GM12875 (cell line): ENCODE measurements around the gene RFX8.
"Not testable (repeated sequence)": the region's sequence is repeated elsewhere in the genome, so short reads cannot be mapped to it uniquely, and the experiment has no call there.

ENCODE experiments used
- H3K4me3 ChIP-seq: one replicate; pipeline ENCODE4 v1.5.1; 2011; ENCODE audit warnings: low read depth, low read length, control low read depth
- CTCF ChIP-seq: IDR thresholded peaks from 2 replicates; pipeline ENCODE4 v1.5.1; 2011; ENCODE audit warnings: low read depth, mild to moderate bottlenecking, control low read depth, inconsistent platforms, low read length, moderate library complexity, borderline replicate concordance; ENCODE audit not compliant: insufficient read depth

RFX8 gene

GRCh38 chr2:101516349-101516748 is 41.4 kb upstream of the RFX8 start:
- no peak overlapping the region for H3K4me3 ChIP-seq
- no peak for TF ChIP-seq CTCF

GRCh38 chr2:101515477-101515876 is 40.6 kb upstream of the RFX8 start:
- no peak overlapping the region for H3K4me3 ChIP-seq
- no peak for TF ChIP-seq CTCF

GRCh38 chr2:101512993-101513392 is 38.1 kb upstream of the RFX8 start:
- no peak overlapping the region for H3K4me3 ChIP-seq
- no peak for TF ChIP-seq CTCF

DNA sequence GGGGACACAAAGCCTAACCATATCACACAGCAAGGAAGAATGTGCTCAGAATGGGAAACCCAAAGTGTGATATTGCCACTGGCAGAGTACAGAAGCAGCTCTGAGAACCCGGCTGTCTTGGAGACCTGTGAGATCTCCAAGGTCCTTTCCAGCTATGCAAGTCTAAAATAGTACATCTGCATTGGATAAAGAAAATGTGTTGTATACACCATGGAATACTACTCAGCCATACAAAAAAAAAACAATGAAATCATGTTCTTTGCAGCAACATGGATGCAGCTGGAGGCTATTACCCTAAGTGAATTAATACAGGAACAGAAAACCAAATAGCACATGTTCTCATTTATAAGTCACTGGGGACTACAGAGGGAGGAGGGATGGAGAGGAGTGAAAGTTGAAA is 36.5 kb upstream of the RFX8 start:
- no peak for TF ChIP-seq CTCF

DNA sequence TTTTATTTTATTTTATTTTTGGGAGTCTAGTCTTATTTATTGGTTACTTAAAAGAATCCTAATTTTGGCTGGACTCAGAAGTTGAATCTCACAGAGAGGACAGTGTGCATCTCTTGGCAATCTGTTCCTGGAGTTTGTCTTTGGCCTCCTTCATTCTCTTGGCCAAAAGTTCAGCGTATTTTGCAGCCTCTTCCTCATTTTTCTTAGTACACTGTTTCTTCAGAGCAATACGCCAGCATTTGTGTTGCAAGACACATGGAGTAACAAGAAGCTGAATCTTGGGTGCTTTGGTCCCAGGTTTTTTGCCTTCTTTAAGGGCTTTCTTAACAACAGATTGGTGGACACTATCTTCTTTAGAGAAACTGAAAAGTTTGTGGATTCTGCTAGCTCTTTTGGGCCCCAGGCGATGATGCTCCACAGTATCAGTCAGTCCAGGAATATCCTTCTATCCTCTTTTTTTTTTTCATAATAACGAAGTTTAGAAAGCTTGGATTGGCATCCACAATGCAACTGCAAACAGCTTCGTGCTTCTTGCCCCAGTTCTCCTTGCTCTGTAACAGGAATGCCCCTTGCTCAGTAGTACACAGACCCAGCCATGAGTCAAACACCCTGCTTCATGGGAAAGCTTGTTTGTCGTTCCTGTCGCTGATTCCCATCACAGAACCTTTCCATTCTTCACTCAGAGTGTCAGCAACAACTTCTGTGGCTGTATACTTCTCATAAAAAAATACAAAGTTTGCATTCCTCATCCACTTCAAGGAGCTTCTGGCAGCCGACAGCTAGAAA is 34.8 kb upstream of the RFX8 start:
- no peak for TF ChIP-seq CTCF
- no peak overlapping the region for H3K4me3 ChIP-seq

More for the DNA sequence above, 36.5 kb upstream of the RFX8 start:
- no peak overlapping the region for H3K4me3 ChIP-seq

DNA sequence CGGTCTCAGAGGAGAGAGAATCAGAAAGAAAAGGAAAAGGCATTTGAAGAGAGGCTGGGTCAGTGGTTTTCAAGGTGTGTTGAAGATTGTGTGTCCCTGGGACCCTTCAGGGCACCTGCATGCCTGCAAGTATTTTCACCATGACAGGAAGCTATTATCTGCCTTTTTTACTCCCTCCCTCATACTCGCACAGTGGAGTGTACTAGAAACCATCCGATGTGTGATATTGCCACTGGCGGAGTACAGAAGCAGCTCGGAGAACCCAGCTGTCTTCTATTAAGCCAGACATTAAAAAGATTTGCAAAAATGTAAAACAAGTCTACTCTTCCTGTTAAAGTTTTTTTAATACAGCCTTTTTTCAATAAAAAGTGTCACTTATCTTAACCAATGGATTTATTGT is 33.7 kb upstream of the RFX8 start:
- TF ChIP-seq CTCF: no peak
- H3K4me3 ChIP-seq: no peak overlapping the region

DNA sequence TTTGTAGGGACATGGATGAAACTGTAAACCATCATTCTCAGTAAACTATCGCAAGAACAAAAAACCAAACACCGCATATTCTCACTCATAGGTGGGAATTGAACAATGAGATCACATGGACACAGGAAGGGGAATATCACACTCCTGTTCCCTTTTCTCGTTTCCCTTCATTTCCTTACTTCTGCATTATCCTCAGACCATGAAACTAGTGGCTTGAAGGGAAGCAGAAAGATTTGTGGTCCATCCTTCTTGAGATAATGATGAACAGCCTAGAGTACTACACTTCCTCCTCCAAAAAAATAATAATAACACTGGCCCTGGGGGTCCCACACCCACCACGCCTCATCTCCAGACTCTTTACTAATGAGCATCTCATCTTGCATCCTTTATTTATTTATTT is 30.4 kb upstream of the RFX8 start:
- not testable (repeated sequence) for H3K4me3 ChIP-seq

DNA sequence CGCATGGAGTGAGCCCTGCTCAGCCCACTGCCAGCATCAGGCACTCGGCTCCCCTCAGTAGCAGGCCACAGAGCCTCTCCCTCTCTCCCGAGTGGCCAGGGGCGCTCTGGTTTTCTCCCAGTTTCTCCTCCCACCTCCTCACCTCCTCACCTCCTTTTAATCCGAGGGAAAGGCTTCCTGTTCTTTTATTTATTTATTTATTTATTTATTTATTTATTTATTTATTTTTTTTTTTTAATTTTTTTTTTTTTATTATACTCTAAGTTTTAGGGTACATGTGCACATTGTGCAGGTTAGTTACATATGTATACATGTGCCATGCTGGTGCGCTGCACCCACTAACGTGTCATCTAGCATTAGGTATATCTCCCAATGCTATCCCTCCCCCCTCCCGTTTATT is 29.8 kb upstream of the RFX8 start:
- not testable (repeated sequence) for H3K4me3 ChIP-seq
